Mesendoderm (in vitro differentiated cells): ENCODE results near the gene NEK7.

Experiments
- DNase-seq: peaks from one replicate; pipeline ENCODE4 v3.0.0; 2013
- H2AK5ac ChIP-seq: 2 replicates; pipeline ENCODE4 v1.6.1; 2013; ENCODE audit warnings: low read length, inconsistent platforms
- H2BK120ac ChIP-seq: 2 replicates; pipeline ENCODE4 v1.6.1; 2013; ENCODE audit warnings: low read depth, mild to moderate bottlenecking, low read length, moderate library complexity, mixed read lengths
- H2BK15ac ChIP-seq: replicated peaks from 2 replicates; pipeline ENCODE4 v1.6.1; 2013; ENCODE audit warnings: low read depth, mild to moderate bottlenecking, moderate library complexity
- H2BK5ac ChIP-seq: 2 replicates; pipeline ENCODE4 v1.6.1; 2013; ENCODE audit warnings: low read length, inconsistent platforms
- H3K18ac ChIP-seq: 2 replicates; pipeline ENCODE4 v1.6.1; 2013; ENCODE audit warnings: mild to moderate bottlenecking, low read length, mixed read lengths
- H3K23ac ChIP-seq: one replicate; pipeline ENCODE4 v1.6.1; 2013; ENCODE audit warnings: low read length
- H3K27ac ChIP-seq: 2 replicates; pipeline ENCODE4 v1.5.1; 2013; ENCODE audit warnings: low read depth, mild to moderate bottlenecking, inconsistent platforms, low read length, moderate library complexity
- H3K27me3 ChIP-seq: 2 replicates; pipeline ENCODE4 v1.6.1; 2013; ENCODE audit warnings: low read length, control low read depth, mild to moderate bottlenecking, inconsistent platforms; ENCODE audit not compliant: insufficient read depth, poor library complexity
- H3K36me3 ChIP-seq: 2 replicates; pipeline ENCODE4 v1.6.1; 2013; ENCODE audit warnings: low read length, inconsistent platforms; ENCODE audit not compliant: control insufficient read depth, insufficient read depth
- H3K4ac ChIP-seq: one replicate; pipeline ENCODE4 v1.6.1; 2013; ENCODE audit warnings: low read depth, mild to moderate bottlenecking, low read length, moderate library complexity
- H3K4me1 ChIP-seq: 2 replicates; pipeline ENCODE4 v1.6.1; 2013; ENCODE audit warnings: low read depth, low read length, inconsistent platforms; ENCODE audit not compliant: control insufficient read depth
- H3K4me2 ChIP-seq: 2 replicates; pipeline ENCODE4 v1.6.1; 2013; ENCODE audit warnings: low read length
- H3K4me3 ChIP-seq: 2 replicates; pipeline ENCODE4 v1.5.1; 2013; ENCODE audit warnings: mild to moderate bottlenecking, low read length
- H3K56ac ChIP-seq: one replicate; pipeline ENCODE4 v1.6.1; 2013; ENCODE audit warnings: low read length
- H3K79me1 ChIP-seq: 2 replicates; pipeline ENCODE4 v1.6.1; 2013; ENCODE audit warnings: low read length, inconsistent platforms
- H3K79me2 ChIP-seq: 2 replicates; pipeline ENCODE4 v1.6.1; 2013; ENCODE audit warnings: mild to moderate bottlenecking, low read length; ENCODE audit not compliant: control insufficient read depth, insufficient read depth
- H3K9ac ChIP-seq: 2 replicates; pipeline ENCODE4 v1.6.1; 2013; ENCODE audit warnings: low read length, inconsistent platforms
- H4K5ac ChIP-seq: one replicate; pipeline ENCODE4 v1.6.1; 2013; ENCODE audit warnings: low read length
- H4K8ac ChIP-seq: one replicate; pipeline ENCODE4 v1.6.1; 2013; ENCODE audit warnings: low read depth, mild to moderate bottlenecking, control low read depth, low read length, moderate library complexity
- WGBS: extraction: QIAGEN DNeasy Blood & Tissue Kit; methylation state at CpG from one replicate; pipeline ENCODE4 v1.1.7; 2013; ENCODE audit warnings: low lambda C conversion rate, missing lambda C conversion rate; ENCODE audit not compliant: insufficient coverage; ENCODE audit errors: extremely low coverage; 5-methylcytosine and 5-hydroxymethylcytosine counted together

Gene NEK7

DNA sequence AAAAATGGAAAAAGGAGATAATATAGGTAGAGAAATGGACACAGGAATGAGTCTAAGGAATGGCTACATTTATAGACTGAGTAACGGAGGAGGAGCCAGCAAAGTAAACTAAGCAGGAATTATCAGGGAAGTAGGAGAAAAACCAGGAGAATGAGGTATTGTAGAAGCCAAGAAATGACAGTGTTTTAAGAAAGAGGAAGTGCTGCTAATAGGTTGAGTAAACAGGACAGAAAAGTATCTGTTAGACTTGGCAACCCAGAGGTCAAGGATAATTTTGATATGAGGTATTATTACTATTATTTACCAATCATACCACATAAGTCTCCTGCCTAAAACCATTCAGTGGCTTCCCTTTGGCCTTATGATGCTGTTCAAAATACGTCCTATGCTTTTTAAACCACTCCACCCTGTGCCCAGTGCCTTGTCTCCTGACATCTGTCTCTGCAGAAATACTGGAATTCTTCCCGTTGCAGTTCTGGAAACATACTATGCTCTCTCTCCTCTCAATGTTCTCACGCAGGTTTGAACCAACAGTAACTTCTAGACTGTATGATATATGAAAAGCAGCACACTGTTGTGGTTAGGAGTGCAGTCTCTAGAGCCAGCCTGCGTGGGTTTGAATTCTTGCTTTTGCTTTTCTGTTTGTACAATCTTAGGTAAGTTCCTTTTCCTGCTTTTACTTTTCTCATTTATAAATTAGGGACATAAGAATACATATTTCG lies 24.6 kb upstream of the NEK7 start:
- Histone ChIP-seq H3K4me1 (no peaks in the 10 kb centered on the region), H3K23ac (no peak overlapping the region), H2AK5ac (no peak overlapping the region), H3K9ac (no peak overlapping the region), H2BK120ac (no peak overlapping the region), H4K8ac (no peak overlapping the region), H3K27me3 (no peaks in the 10 kb centered on the region), H3K4me3 (no peak overlapping the region), H3K27ac (no peak overlapping the region), H3K79me1 (no peaks in the 10 kb centered on the region), H3K4ac (no peak overlapping the region), H4K5ac (no peak overlapping the region), H3K4me2 (no peak overlapping the region), H2BK5ac (no peak overlapping the region), H3K56ac (no peak overlapping the region), H3K79me2 (no peaks in the 10 kb centered on the region), H2BK15ac (no peak overlapping the region), H3K18ac (no peak overlapping the region), H3K36me3 (no peaks in the 10 kb centered on the region)
- WGBS, result no CpG with 5 or more reads among the region's 6 CpGs
- DNase-seq, result no peak

DNA sequence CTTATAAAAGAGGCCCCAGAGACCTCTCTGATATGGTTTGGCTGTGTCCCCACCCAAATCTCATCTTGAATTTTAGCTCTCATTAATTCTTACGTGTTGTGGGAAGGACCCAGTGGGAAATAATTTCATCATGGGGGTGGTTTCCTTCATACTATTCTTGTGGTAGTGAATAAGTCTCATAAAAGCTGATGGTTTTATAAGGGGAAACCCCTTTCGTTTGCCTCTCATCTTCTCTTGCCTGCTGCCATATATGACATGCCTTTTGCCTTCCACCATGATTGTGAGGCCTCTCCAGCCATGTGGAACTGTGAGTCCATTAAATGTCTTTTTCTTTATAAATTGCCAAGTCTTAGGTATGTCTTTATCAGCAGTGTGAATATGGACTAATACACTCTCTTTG lies 22.5 kb upstream of the NEK7 start:
- no peak overlapping the region for H2AK5ac ChIP-seq
- H3K18ac ChIP-seq, result no peak overlapping the region
- H3K27me3 ChIP-seq, result no peaks in the 10 kb centered on the region
- H3K23ac ChIP-seq, result no peak overlapping the region
- H2BK120ac ChIP-seq, result no peak overlapping the region
- H4K5ac ChIP-seq, result no peak overlapping the region
- H4K8ac ChIP-seq, result no peak overlapping the region
- no peak overlapping the region for H3K9ac ChIP-seq
- H2BK15ac ChIP-seq, result no peak overlapping the region
- no peak overlapping the region for H2BK5ac ChIP-seq
- H3K27ac ChIP-seq, result no peak overlapping the region
- no peak for DNase-seq
- H3K36me3 ChIP-seq, result no peaks in the 10 kb centered on the region
- no peak overlapping the region for H3K4me2 ChIP-seq
- H3K4me3 ChIP-seq, result no peak overlapping the region
- no peaks in the 10 kb centered on the region for H3K4me1 ChIP-seq
- H3K4ac ChIP-seq, result no peak overlapping the region
- no peaks in the 10 kb centered on the region for H3K79me2 ChIP-seq
- H3K56ac ChIP-seq, result no peak overlapping the region
- H3K79me1 ChIP-seq, result no peaks in the 10 kb centered on the region
- no CpG with 5 or more reads among the region's 2 CpGs for WGBS

DNA sequence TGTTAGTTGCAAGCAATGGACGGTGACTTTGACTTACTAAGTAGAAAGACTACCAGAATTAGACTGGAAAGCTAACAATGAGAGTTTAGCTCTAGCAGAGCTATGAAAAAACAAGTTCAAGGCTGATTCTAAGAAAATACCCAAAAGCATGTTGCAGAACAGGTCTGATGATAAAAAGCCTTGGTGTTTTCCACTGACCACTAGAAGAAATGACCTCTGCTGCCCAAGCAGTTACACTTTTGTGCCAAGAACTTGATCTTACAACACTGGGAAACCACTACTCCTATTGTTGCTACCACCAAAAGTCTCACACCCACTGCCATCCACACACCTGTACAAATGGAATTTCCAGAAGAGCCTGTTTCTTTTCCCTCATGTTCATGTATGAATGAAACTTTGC lies 21.4 kb upstream of the NEK7 start:
- Histone ChIP-seq H3K9ac (no peak overlapping the region), H3K56ac (no peak overlapping the region), H3K79me1 (no peaks in the 10 kb centered on the region), H3K23ac (no peak overlapping the region), H4K8ac (no peak overlapping the region), H3K27ac (no peak overlapping the region), H3K36me3 (no peaks in the 10 kb centered on the region), H2BK120ac (no peak overlapping the region), H3K79me2 (no peaks in the 10 kb centered on the region), H3K4me3 (no peak overlapping the region), H2BK5ac (no peak overlapping the region), H3K4ac (no peak overlapping the region), H3K18ac (no peak overlapping the region), H2BK15ac (no peak overlapping the region), H2AK5ac (no peak overlapping the region), H3K4me1 (no peaks in the 10 kb centered on the region), H3K27me3 (no peaks in the 10 kb centered on the region), H4K5ac (no peak overlapping the region), H3K4me2 (no peak overlapping the region)
- no CpG with 5 or more reads among the region's 1 CpG for WGBS
- no peak for DNase-seq

DNA sequence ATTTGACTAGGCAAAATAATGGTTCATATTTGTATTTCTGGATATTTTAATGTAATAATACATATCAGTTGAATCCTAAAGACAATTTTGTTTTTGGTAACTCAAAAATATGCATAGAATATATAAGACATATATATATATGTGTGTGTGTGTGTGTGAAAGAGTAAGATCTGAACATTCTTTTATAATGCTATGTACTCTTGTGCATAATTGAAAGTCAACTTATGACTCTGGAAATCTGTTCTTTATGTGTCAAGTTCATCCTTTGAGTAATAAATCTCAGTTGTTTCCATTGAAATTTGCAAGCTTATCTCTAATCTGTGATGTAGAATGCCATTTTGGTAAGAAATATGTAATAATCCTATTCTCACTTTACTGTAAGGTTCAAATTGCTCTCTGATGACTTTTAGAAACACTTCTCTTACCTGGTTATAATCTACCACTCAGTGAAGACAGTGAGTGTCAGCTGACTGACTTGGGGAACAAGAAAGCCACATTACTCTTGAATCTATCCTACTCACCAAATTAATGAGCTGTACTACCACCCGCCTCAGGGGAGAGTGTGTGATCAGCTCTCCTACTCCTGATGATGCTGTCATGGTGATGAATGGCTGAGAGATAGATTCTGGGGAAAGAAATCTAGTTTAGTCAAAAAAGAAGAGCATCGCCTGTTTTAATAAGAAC lies 15.0 kb upstream of the NEK7 start:
- Histone ChIP-seq H3K23ac (no peak overlapping the region), H3K56ac (no peak overlapping the region), H3K4ac (no peak overlapping the region), H3K36me3 (no peaks in the 10 kb centered on the region), H3K4me3 (no peak overlapping the region), H3K9ac (no peak overlapping the region), H3K27ac (no peak overlapping the region), H3K79me1 (no peaks in the 10 kb centered on the region), H3K27me3 (no peaks in the 10 kb centered on the region), H3K4me2 (no peak overlapping the region), H2AK5ac (no peak overlapping the region), H3K18ac (no peak overlapping the region), H2BK15ac (no peak overlapping the region), H4K8ac (no peak overlapping the region), H2BK5ac (no peak overlapping the region), H3K79me2 (no peaks in the 10 kb centered on the region), H3K4me1 (no peaks in the 10 kb centered on the region), H4K5ac (no peak overlapping the region), H2BK120ac (no peak overlapping the region)
- no peak for DNase-seq
- no CpG with 5 or more reads among the region's 2 CpGs for WGBS

DNA sequence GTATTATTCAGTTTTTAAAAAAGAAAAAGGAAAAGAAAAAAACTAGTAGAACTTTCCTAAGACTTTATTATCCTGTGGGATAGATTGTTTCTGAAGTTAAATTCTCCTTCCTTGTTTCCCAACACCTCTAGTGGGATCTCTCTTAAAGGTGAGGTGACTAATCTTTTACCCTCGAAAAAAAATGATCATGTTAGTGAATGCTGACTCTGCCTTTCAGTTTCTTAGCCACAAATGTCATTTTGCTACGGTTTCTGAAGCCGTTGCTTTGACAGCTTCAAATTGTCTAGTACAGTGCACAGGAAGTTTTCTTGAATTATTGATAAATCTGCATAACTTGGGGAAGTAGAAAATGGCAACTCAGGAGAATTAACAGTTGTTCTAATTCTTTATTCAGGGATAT lies 13.0 kb upstream of the NEK7 start:
- DNase-seq, result no peak
- H3K56ac ChIP-seq, result no peak overlapping the region
- no peak overlapping the region for H3K18ac ChIP-seq
- H2BK5ac ChIP-seq, result no peak overlapping the region
- no peak overlapping the region for H4K5ac ChIP-seq
- H3K79me1 ChIP-seq, result no peaks in the 10 kb centered on the region
- H3K4ac ChIP-seq, result no peak overlapping the region
- no peak overlapping the region for H3K4me2 ChIP-seq
- no peak overlapping the region for H4K8ac ChIP-seq
- no peak overlapping the region for H3K23ac ChIP-seq
- WGBS, result no CpG with 5 or more reads among the region's 3 CpGs
- no peaks in the 10 kb centered on the region for H3K27me3 ChIP-seq
- no peak overlapping the region for H3K9ac ChIP-seq
- H2AK5ac ChIP-seq, result no peak overlapping the region
- H3K36me3 ChIP-seq, result no peaks in the 10 kb centered on the region
- H3K79me2 ChIP-seq, result no peaks in the 10 kb centered on the region
- no peak overlapping the region for H3K27ac ChIP-seq
- H2BK120ac ChIP-seq, result no peak overlapping the region
- no peaks in the 10 kb centered on the region for H3K4me1 ChIP-seq
- H3K4me3 ChIP-seq, result no peak overlapping the region
- H2BK15ac ChIP-seq, result no peak overlapping the region

DNA sequence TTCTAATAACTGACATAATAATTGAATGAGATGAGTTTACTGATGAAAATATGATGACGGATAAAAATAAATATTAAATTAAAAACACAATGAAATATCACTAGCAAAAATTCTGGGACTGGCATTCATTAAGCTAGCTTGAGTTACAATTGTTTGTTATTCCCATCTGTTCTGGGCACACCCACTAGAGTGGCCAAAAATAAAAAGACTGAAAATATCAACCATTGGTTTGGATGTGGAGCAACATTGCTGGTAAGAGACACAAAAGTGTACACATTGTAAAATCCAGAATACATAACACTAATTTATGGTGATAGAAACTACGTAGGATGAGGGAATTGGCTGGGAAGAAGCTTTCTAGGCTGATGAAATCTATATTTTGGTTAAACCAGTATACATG lies 9.6 kb upstream of the NEK7 start:
- Histone ChIP-seq H2AK5ac (no peak overlapping the region), H3K36me3 (no peaks in the 10 kb centered on the region), H4K5ac (no peak overlapping the region), H3K9ac (no peak overlapping the region), H3K4me1 (no peaks in the 10 kb centered on the region), H2BK120ac (no peak overlapping the region), H3K56ac (no peak overlapping the region), H3K79me1 (no peaks in the 10 kb centered on the region), H3K27me3 (no peaks in the 10 kb centered on the region), H3K18ac (no peak overlapping the region), H3K4me2 (no peak overlapping the region), H3K4me3 (no peak overlapping the region), H3K23ac (no peak overlapping the region), H4K8ac (no peak overlapping the region), H2BK15ac (no peak overlapping the region), H3K4ac (no peak overlapping the region), H3K79me2 (no peaks in the 10 kb centered on the region), H2BK5ac (no peak overlapping the region), H3K27ac (no peak overlapping the region)
- no peak for DNase-seq
- no CpG with 5 or more reads among the region's 2 CpGs for WGBS
